OCI-LY7 (cell line): Measurements from ENCODE around the gene KRTAP4-16. TPM values are rescaled to one million over a fixed set of nuclear protein-coding genes. Genes with fewer than 3 reads are reported as not detected.

Experiments
- BruUV-seq: library from RNA; stranded (reverse); fragments of 400-500 nt; replicated peaks from 2 replicates; lab custom pipeline; 2021; lab: Mats Ljungman, UMichigan
- CTCF ChIA-PET: fragments of 300-600 bp; sonication (Branson Sonifier 250); formaldehyde crosslinking; loops from one replicate; lab custom pipeline; 2022; ENCODE audit warnings: antibody characterized with exemption; ENCODE audit not compliant: unreplicated experiment; lab: Charles Lee
- POLR2A ChIA-PET: fragments of 300-600 bp; sonication (Branson Sonifier 250); formaldehyde crosslinking; loops from one replicate; lab custom pipeline; 2022; ENCODE audit warnings: antibody characterized with exemption; lab: Charles Lee
- DNase-seq: peaks from one replicate; pipeline ENCODE4 v3.0.0-alpha.2; 2015; ENCODE audit warnings: low spot score
- H2AFZ ChIP-seq: fragments of 200-600 bp; sonication (generic), shearing (Covaris generic); 2 replicates; pipeline ENCODE4 v1.6.1; 2014; ENCODE audit warnings: mild to moderate bottlenecking, antibody characterized with exemption, low read length, moderate library complexity
- H3K27ac ChIP-seq: fragments of 200-600 bp; sonication (generic); 2 replicates; pipeline ENCODE4 v1.5.1; 2014; ENCODE audit warnings: mixed run types, low read depth, mild to moderate bottlenecking, moderate library complexity, low read length, inconsistent platforms; ENCODE audit not compliant: poor library complexity, severe bottlenecking
- H3K36me3 ChIP-seq: fragments of 200-600 bp; sonication (generic); 2 replicates; pipeline ENCODE4 v1.6.1; 2014; ENCODE audit warnings: mild to moderate bottlenecking, antibody characterized with exemption, low read length, moderate library complexity, mixed read lengths; ENCODE audit not compliant: insufficient read depth
- H3K4me1 ChIP-seq: fragments of 200-600 bp; sonication (generic); 2 replicates; pipeline ENCODE4 v1.5.1; 2014; ENCODE audit warnings: mild to moderate bottlenecking, low read length; ENCODE audit not compliant: insufficient read depth, poor library complexity, severe bottlenecking
- H3K4me2 ChIP-seq: fragments of 200-600 bp; sonication (generic); 2 replicates; pipeline ENCODE4 v1.6.1; 2014; ENCODE audit warnings: mild to moderate bottlenecking, low read length
- H3K4me3 ChIP-seq: fragments of 200-600 bp; sonication (generic); 2 replicates; pipeline ENCODE4 v1.5.1; 2014; ENCODE audit warnings: mild to moderate bottlenecking, low read depth, low read length; ENCODE audit not compliant: poor library complexity, severe bottlenecking
- H3K79me2 ChIP-seq: fragments of 200-600 bp; sonication (generic); 2 replicates; pipeline ENCODE4 v1.6.1; 2016; ENCODE audit warnings: low read depth, mild to moderate bottlenecking, low read length, moderate library complexity, mixed read lengths; ENCODE audit not compliant: insufficient read depth
- H3K9me2 ChIP-seq: fragments of 200-600 bp; sonication (generic); 2 replicates; pipeline ENCODE4 v1.6.1; 2016; ENCODE audit warnings: mild to moderate bottlenecking, low read length, mixed read lengths; ENCODE audit not compliant: insufficient read depth
- H3K9me3 ChIP-seq: fragments of 200-600 bp; sonication (generic); 2 replicates; pipeline ENCODE4 v1.6.1; 2014; ENCODE audit warnings: mild to moderate bottlenecking, mixed run types, low read length, mixed read lengths
- H4K20me1 ChIP-seq: fragments of 200-600 bp; sonication (generic); 2 replicates; pipeline ENCODE4 v1.6.1; 2014; ENCODE audit warnings: mild to moderate bottlenecking, antibody characterized with exemption, low read length, moderate library complexity, mixed read lengths; ENCODE audit not compliant: insufficient read depth
- EZH2phosphoT487 ChIP-seq: fragments of 200-600 bp; sonication (generic); IDR thresholded peaks from 2 replicates; pipeline ENCODE4 v1.6.1; 2018; ENCODE audit warnings: low read depth, borderline replicate concordance, mild to moderate bottlenecking, mixed run types, antibody characterized with exemption, low read length, moderate library complexity, mixed read lengths
- intact Hi-C: fragments of 100-400 bp; cut with micrococcal nuclease; formaldehyde crosslinking; loops from one replicate; pipeline ENCODE4 v1.10.0; 2022; ENCODE audit not compliant: unreplicated experiment
- total RNA-seq, 2 experiments: library from RNA; depleted of rRNA in 1 of 2; stranded (reverse); fragments of >200 nt in 1 of 2; shearing (Covaris generic) in 1 of 2; gene quantifications; 2 replicates each; pipeline ENCODE4 v1.2.3, GENCODE V29; 2014 to 2022
- TF ChIP-seq, protein P1 (sequence below): fragments of 200-600 bp; sonication (generic); conservative IDR thresholded peaks from 2 replicates; pipeline ENCODE4 v1.5.1; 2014; ENCODE audit warnings: mild to moderate bottlenecking, antibody characterized with exemption, low read length, moderate library complexity, mixed read lengths

The KRTAP4-16 gene
- total RNA-seq, 2 experiments from 2014 or later = not detected

DNA sequence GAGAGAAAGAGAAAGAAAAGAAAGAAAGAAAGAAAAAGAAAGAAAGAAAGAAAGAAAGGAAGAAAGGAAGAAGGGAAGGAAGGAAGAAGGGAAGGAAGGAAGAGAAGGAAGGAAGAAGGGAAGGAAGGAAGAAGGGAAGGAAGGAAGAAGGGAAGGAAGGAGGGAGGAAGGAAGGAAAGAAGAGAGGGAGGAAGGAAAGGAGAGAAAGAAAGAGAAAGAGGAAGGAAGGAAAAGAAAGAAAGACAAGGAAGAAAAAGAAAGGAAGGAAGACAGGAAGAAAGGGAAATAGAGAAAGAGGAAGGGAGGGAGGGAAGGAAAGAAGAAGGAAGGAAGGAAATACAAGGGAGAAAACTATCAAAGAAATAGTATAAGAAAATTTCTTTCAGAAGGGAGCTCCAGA lies 25.2 kb downstream of the KRTAP4-16 start:
- CTCF ChIA-PET = no interaction called here
- intact Hi-C loops = no loop called here
- Histone ChIP-seq H3K27ac (no peak overlapping the region), H3K4me2 (no peak overlapping the region), H3K4me3 (no peak overlapping the region), H3K4me1 (no peaks in the 10 kb centered on the region), H3K79me2 (no peaks in the 10 kb centered on the region), H3K9me2 (no peaks in the 10 kb centered on the region), H4K20me1 (no peaks in the 10 kb centered on the region), H2AFZ (no peak overlapping the region), H3K9me3 (no peaks in the 10 kb centered on the region), H3K36me3 (no peaks in the 10 kb centered on the region)
- TF ChIP-seq EZH2phosphoT487 = no peak
- TF ChIP-seq, protein P1, sequence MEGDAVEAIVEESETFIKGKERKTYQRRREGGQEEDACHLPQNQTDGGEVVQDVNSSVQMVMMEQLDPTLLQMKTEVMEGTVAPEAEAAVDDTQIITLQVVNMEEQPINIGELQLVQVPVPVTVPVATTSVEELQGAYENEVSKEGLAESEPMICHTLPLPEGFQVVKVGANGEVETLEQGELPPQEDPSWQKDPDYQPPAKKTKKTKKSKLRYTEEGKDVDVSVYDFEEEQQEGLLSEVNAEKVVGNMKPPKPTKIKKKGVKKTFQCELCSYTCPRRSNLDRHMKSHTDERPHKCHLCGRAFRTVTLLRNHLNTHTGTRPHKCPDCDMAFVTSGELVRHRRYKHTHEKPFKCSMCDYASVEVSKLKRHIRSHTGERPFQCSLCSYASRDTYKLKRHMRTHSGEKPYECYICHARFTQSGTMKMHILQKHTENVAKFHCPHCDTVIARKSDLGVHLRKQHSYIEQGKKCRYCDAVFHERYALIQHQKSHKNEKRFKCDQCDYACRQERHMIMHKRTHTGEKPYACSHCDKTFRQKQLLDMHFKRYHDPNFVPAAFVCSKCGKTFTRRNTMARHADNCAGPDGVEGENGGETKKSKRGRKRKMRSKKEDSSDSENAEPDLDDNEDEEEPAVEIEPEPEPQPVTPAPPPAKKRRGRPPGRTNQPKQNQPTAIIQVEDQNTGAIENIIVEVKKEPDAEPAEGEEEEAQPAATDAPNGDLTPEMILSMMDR = no peak
- POLR2A ChIA-PET = no interaction called here
- no peak for DNase-seq
- no TSS peak for BruUV-seq

DNA sequence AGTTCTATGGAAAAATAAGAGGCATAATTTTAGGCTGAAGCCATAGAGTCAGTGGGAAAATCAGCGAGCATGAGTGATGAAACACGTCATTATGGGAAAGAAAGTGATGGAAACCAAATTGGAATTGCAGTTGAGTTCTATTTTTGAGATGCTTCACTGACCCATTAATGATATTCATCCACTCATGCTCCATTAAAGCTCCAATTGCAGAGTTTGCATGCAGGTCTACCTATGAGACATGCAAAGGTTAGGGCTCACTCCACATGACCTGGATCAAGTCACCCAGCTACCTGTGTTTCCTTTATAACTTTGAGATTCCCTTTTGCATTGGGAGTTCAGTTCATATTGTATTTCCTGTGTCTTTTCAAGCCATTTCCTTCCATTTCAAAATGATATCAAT lies 28.3 kb downstream of the KRTAP4-16 start:
- no peak overlapping the region for H3K27ac ChIP-seq
- H2AFZ ChIP-seq = no peak overlapping the region
- no peaks in the 10 kb centered on the region for H3K79me2 ChIP-seq
- H3K9me3 ChIP-seq = no peaks in the 10 kb centered on the region
- ChIA-PET CTCF (no interaction called here), POLR2A (no interaction called here)
- DNase-seq = no peak
- H3K36me3 ChIP-seq = no peaks in the 10 kb centered on the region
- H3K4me1 ChIP-seq = no peaks in the 10 kb centered on the region
- intact Hi-C loops = no loop called here
- H3K4me2 ChIP-seq = no peak overlapping the region
- H3K9me2 ChIP-seq = no peaks in the 10 kb centered on the region
- H4K20me1 ChIP-seq = no peaks in the 10 kb centered on the region
- no peak for TF ChIP-seq EZH2phosphoT487
- TF ChIP-seq, protein P1 = no peak
- BruUV-seq = no TSS peak
- H3K4me3 ChIP-seq = no peak overlapping the region

DNA sequence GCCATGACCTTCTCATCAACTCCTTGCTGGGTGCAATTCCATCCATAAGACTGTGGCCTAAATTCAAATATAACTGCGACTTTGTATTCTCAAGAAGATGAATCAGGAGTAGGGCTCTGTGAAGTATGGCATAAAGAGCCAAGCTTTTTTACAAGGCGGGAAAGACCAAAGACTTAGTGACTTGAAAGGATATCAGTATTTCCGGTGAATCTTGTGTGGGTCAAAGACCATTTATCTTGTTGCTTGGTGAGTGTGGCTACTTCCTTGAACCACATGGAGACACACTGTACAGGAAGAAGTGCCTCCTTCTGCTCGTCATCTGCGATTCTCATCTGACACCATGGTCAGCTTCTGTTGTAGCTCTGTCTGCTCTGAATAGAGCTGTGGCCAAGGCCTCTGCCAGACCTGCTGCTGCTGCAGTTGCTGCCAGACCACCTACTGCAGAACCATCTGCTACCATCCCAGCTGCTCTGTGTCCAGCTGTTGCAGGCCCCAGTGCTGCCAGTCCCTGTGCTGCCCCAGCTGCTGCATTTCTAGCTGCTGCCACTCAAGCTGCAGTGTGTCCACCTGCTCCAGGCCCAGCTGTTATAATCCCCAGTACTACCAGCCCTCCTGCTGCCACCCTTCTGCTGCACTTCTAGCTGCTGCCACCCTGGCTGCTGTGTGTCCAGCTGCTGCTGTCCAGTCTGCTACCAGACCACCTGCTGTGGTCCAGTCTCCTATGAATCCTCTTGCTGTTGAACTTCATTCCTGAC lies 30.2 kb downstream of the KRTAP4-16 start:
- Histone ChIP-seq H3K9me3 (no peaks in the 10 kb centered on the region), H2AFZ (no peak overlapping the region), H3K4me1 (no peaks in the 10 kb centered on the region), H3K4me3 (no peak overlapping the region), H3K9me2 (no peaks in the 10 kb centered on the region), H3K79me2 (no peaks in the 10 kb centered on the region), H4K20me1 (no peaks in the 10 kb centered on the region), H3K36me3 (no peaks in the 10 kb centered on the region), H3K4me2 (no peak overlapping the region), H3K27ac (no peak overlapping the region)
- TF ChIP-seq EZH2phosphoT487 = no peak
- TF ChIP-seq, protein P1 = no peak
- CTCF ChIA-PET = no interaction called here
- DNase-seq = no peak
- POLR2A ChIA-PET = no interaction called here
- no TSS peak for BruUV-seq
- intact Hi-C loops = no loop called here
